GM18511 (cell line): ENCODE data around the gene KCTD16.

Experiments used
- ATAC-seq: cut with Tn5 transposase; IDR thresholded peaks from one replicate; pipeline ENCODE4 v1.9.1; 2021; ENCODE audit warnings: mild to moderate bottlenecking, moderate library complexity; ENCODE audit not compliant: unreplicated experiment

Gene KCTD16

DNA sequence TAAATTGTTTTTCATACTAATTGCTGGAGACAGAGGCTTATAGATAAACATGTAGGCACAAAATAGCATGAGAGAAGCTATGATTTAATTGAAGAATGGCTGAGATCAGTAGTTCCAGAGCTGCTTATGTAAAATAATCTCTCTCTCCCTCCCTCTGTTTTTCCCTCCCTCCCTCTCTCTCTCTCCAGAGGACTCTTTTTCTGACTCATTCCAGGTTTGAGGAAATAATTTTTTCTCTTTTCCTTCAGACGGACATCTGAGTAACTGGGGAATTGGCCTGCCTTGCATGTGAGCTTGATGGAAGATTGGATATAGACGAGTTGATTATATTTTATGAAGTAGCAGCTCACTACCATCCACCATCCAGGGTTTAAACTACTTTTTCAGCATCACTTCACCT, 35.5 kb downstream of the KCTD16 start:
- ATAC-seq, result no peak

DNA sequence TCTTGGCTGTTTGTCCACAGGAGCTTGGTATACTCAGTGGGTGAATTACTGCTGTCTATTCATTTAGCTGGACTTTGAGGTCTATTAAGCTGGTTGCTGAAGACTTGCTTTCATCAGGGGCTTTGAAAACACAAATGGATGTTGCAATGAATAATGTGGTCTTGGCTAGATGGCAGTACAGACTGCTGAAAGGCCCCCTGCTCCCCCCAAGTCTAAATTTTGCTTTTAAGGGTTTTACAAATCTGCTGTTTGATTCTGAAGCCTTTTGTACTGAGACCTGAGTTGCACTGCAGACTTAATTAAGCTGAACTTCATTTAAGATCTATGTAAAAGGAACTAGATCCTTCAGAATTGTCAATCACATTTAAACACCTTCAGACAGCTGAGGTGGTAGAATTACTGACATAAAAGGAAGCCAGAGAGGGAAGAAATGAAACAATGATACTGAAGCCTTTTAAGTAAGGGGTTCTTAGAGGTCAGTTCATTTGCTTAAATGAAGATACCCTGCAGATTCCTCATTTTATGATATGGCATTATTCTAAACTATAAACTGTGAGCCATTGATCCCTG, 37.3 kb downstream of the KCTD16 start:
- ATAC-seq, result no peak

- ATAC-seq, result no peak
These were observed 38.7 kb downstream of the KCTD16 start for GRCh38 chr5:144209361-144209760.

GRCh38 chr5:144210655-144211054, 40.0 kb downstream of the KCTD16 start:
- ATAC-seq, result no peak

DNA sequence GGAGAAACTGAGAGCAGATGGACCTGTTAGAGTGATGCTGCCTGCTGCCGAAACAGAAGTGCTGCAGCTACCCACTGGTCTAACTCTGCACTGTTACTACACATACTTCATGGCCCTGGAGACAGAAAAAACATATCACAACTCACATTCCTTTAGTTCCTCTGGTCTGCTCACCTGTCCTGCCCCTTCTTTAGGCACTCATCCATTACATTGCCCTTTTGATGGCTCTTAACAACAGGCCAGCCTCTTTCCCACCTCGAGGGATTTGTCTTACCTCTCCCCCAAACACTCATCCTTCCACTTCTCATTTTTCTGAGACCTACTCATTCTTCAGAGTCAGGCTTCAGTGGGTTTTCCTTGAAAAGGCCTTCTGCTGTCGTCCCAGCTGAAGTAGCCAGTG, 49.2 kb downstream of the KCTD16 start:
- no peak for ATAC-seq

- no peak for ATAC-seq
These were observed 56.8 kb downstream of the KCTD16 start for GRCh38 chr5:144227363-144227999.

DNA sequence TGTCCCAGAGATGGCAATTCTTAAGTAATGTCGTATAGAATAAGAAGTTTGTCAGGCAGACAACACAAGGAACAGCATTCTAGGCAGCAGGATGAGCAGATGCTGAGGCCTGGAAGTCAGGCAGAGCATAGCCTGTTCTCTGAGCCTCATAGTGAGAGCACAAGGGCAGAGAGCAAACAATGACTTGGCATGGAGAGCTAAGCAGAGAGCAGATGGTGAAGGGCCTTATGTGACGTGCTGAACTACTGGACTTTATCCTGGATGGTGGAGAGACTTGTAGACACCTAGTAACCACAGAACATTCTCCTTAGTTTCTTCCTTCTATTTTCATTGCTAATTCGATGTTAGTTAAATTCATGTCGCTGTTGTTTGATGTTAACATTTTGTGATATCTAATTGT, 60.1 kb downstream of the KCTD16 start:
- no peak for ATAC-seq

GRCh38 chr5:144232285-144232684, 61.6 kb downstream of the KCTD16 start:
- ATAC-seq, result no peak

- ATAC-seq, result no peak
These were observed 65.8 kb downstream of the KCTD16 start for GRCh38 chr5:144236499-144236898.

- no peak for ATAC-seq
These were observed 67.2 kb downstream of the KCTD16 start for GRCh38 chr5:144237851-144238250.

GRCh38 chr5:144247131-144247530, 76.5 kb downstream of the KCTD16 start:
- no peak for ATAC-seq

GRCh38 chr5:144248015-144248414, 77.3 kb downstream of the KCTD16 start:
- ATAC-seq, result no peak

GRCh38 chr5:144249755-144250464, 79.2 kb downstream of the KCTD16 start:
- no peak for ATAC-seq

GRCh38 chr5:144254552-144254951, 83.9 kb downstream of the KCTD16 start:
- no peak for ATAC-seq

GRCh38 chr5:144260121-144260520, 89.4 kb downstream of the KCTD16 start:
- ATAC-seq, result no peak

GRCh38 chr5:144265643-144266247, 95.1 kb downstream of the KCTD16 start:
- ATAC-seq, result no peak

GRCh38 chr5:144267961-144268513, 97.4 kb downstream of the KCTD16 start:
- ATAC-seq, result no peak

- peak; percentile 59 for ATAC-seq
These were observed 102.8 kb downstream of the KCTD16 start for GRCh38 chr5:144273232-144274027.

GRCh38 chr5:144275329-144275728, 104.7 kb downstream of the KCTD16 start:
- ATAC-seq, result no peak

GRCh38 chr5:144276034-144276822, 105.6 kb downstream of the KCTD16 start:
- ATAC-seq, result no peak
